Endothelial cell (in vitro differentiated cells): ENCODE data around the gene CD160. TPM values are rescaled to one million over a fixed set of nuclear protein-coding genes. Genes with fewer than 3 reads are reported as not detected.
A peak's percentile ranks its signal among the peaks of the same experiment; 100 is the strongest.

Experiments used
- DNase-seq: peaks from one replicate; pipeline ENCODE4 v3.0.0; 2021; ENCODE audit warnings: low spot score
- H3K27ac Mint-ChIP-seq: one replicate; pipeline ENCODE4 v1.8.0; 2021; ENCODE audit warnings: mixed read lengths, inconsistent platforms; ENCODE audit not compliant: unreplicated experiment
- H3K27me3 Mint-ChIP-seq: one replicate; pipeline ENCODE4 v1.8.0; 2021; ENCODE audit warnings: mild to moderate bottlenecking, moderate library complexity, mixed read lengths, inconsistent platforms; ENCODE audit not compliant: unreplicated experiment
- H3K36me3 Mint-ChIP-seq: one replicate; pipeline ENCODE4 v1.8.0; 2021; ENCODE audit warnings: mild to moderate bottlenecking, low read depth, mixed read lengths, inconsistent platforms; ENCODE audit not compliant: unreplicated experiment
- H3K4me1 Mint-ChIP-seq: one replicate; pipeline ENCODE4 v1.8.0; 2021; ENCODE audit warnings: mild to moderate bottlenecking, mixed read lengths, inconsistent platforms; ENCODE audit not compliant: unreplicated experiment
- H3K4me3 Mint-ChIP-seq: one replicate; pipeline ENCODE4 v1.8.0; 2021; ENCODE audit warnings: mild to moderate bottlenecking, mixed read lengths, inconsistent platforms; ENCODE audit not compliant: unreplicated experiment
- H3K9me3 Mint-ChIP-seq: one replicate; pipeline ENCODE4 v1.8.0; 2021; ENCODE audit warnings: mixed read lengths, inconsistent platforms; ENCODE audit not compliant: unreplicated experiment
- total RNA-seq: library from RNA; stranded (reverse); fragmentation: NEBNext Ultra II Directional; extraction: Animal tissue kit (Norgen Biotek cat#: 25700); gene quantifications from one replicate; pipeline ENCODE4 v1.2.1, GENCODE V29; 2021; ENCODE audit not compliant: unreplicated experiment
- TF ChIP-seq, protein P1 (sequence below): fragments of 200-600 bp; sonication (generic); IDR thresholded peaks from one replicate; pipeline ENCODE4 v1.5.0; 2021; ENCODE audit warnings: antibody characterized with exemption; ENCODE audit not compliant: unreplicated experiment

CD160 gene
- total RNA-seq, 1 donor from 2014 or later, result not detected

- peaks cover 40% of the 10 kb centered on the region for H3K4me1 Mint-ChIP-seq
- H3K27me3 Mint-ChIP-seq, result no peaks in the 10 kb centered on the region
- H3K4me3 Mint-ChIP-seq, result no peak overlapping the region
- H3K9me3 Mint-ChIP-seq, result no peaks in the 10 kb centered on the region
- TF ChIP-seq, protein P1, sequence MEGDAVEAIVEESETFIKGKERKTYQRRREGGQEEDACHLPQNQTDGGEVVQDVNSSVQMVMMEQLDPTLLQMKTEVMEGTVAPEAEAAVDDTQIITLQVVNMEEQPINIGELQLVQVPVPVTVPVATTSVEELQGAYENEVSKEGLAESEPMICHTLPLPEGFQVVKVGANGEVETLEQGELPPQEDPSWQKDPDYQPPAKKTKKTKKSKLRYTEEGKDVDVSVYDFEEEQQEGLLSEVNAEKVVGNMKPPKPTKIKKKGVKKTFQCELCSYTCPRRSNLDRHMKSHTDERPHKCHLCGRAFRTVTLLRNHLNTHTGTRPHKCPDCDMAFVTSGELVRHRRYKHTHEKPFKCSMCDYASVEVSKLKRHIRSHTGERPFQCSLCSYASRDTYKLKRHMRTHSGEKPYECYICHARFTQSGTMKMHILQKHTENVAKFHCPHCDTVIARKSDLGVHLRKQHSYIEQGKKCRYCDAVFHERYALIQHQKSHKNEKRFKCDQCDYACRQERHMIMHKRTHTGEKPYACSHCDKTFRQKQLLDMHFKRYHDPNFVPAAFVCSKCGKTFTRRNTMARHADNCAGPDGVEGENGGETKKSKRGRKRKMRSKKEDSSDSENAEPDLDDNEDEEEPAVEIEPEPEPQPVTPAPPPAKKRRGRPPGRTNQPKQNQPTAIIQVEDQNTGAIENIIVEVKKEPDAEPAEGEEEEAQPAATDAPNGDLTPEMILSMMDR, result no peak
- no peak for DNase-seq
- no peak overlapping the region for H3K27ac Mint-ChIP-seq
- H3K36me3 Mint-ChIP-seq, result peaks cover 5% of the 10 kb centered on the region
Observed at GRCh38 chr1:145784409-145784808, 65.1 kb downstream of the CD160 start.

DNA sequence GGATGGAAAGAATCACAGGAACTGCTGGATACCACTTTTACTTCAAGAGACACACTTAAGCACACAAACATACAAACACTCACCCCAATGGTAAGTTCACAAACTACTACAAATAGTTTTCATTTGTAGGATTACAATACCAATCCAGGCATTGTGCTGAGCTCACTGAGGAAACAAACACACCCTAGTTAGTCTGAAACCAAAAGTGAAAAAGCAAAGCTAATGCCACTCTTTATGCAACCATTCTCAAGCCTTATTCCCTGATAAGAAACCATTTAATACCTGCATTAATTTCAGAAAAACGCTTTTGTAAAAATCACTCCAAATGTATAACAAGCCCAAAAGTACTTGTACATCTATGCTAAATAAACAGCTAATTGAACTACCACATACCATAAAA lies 66.2 kb downstream of the CD160 start:
- no peak for DNase-seq
- Mint-ChIP-seq H3K27ac (peak overlapping the region; percentile 88), H3K4me3 (no peak overlapping the region), H3K36me3 (peaks cover 5% of the 10 kb centered on the region), H3K4me1 (peaks cover 40% of the 10 kb centered on the region), H3K9me3 (no peaks in the 10 kb centered on the region), H3K27me3 (no peaks in the 10 kb centered on the region)
- TF ChIP-seq, protein P1, result no peak

- Mint-ChIP-seq H3K27me3 (no peaks in the 10 kb centered on the region), H3K27ac (peak overlapping the region; percentile 88), H3K4me3 (no peak overlapping the region), H3K4me1 (peaks cover 40% of the 10 kb centered on the region), H3K9me3 (no peaks in the 10 kb centered on the region), H3K36me3 (peaks cover 5% of the 10 kb centered on the region)
- TF ChIP-seq, protein P1, result no peak
- no peak for DNase-seq
Observed at GRCh38 chr1:145786271-145786670, 67.0 kb downstream of the CD160 start.

GRCh38 chr1:145788580-145788979 lies 69.3 kb downstream of the CD160 start:
- Mint-ChIP-seq H3K27ac (no peak overlapping the region), H3K4me1 (peaks cover 34% of the 10 kb centered on the region), H3K9me3 (no peaks in the 10 kb centered on the region), H3K27me3 (peaks cover 3% of the 10 kb centered on the region), H3K4me3 (no peak overlapping the region), H3K36me3 (peaks cover 9% of the 10 kb centered on the region)
- no peak for DNase-seq
- TF ChIP-seq, protein P1, result no peak

Other genes with a start within 250 kb of the CD160 start
- 24.6 TPM for gene GPR89A, start 111.5 kb upstream of the CD160 start, total RNA-seq
- 0.41 TPM for gene PDZK1, start 12.1 kb upstream of the CD160 start, total RNA-seq
- 13.1 TPM for gene RNF115, start 104.6 kb downstream of the CD160 start, total RNA-seq
- gene POLR3C, start 104.7 kb downstream of the CD160 start, total RNA-seq, result 28.4 TPM
- gene NUDT17, start 126.1 kb downstream of the CD160 start, total RNA-seq, result 3.8 TPM
- 38.8 TPM for gene PIAS3, start 139.6 kb downstream of the CD160 start, total RNA-seq
- not detected for gene ANKRD35, start 166.4 kb downstream of the CD160 start, total RNA-seq
- gene ITGA10, start 190.6 kb downstream of the CD160 start, total RNA-seq, result 6.1 TPM
- gene PEX11B, start 199.2 kb downstream of the CD160 start, total RNA-seq, result 34.0 TPM
- gene RBM8A, start 208.0 kb downstream of the CD160 start, total RNA-seq, result 213 TPM
- gene LIX1L, start 238.5 kb downstream of the CD160 start, total RNA-seq, result 83.3 TPM
- gene ANKRD34A, start 245.1 kb downstream of the CD160 start, total RNA-seq, result 0.56 TPM
- 12.4 TPM for gene POLR3GL, start 245.2 kb downstream of the CD160 start, total RNA-seq